Liver (tissue), 9 donors: ENCODE data around the gene WNK2. TPM values are rescaled to one million over a fixed set of nuclear protein-coding genes. Genes with fewer than 3 reads are reported as not detected.

Experiments
- DNase-seq: peaks from one replicate; pipeline ENCODE4 v3.0.0-alpha.2; 2017; ENCODE audit warnings: low spot score
- H3K27ac ChIP-seq, 2 donors: one replicate each; pipeline ENCODE4 v1.7.0; 2013; ENCODE audit warnings: inconsistent platforms in 2 of 2, low read length in 2 of 2, control low read depth in 1 of 2, low read depth in 1 of 2, mild to moderate bottlenecking in 1 of 2
- H3K27me3 ChIP-seq, 4 donors: one replicate each; pipeline versions ENCODE4 v1.6.1 to v1.7.0; 2013; ENCODE audit warnings: low read length in 3 of 4, inconsistent platforms in 1 of 4, mild to moderate bottlenecking in 1 of 4, moderate library complexity in 1 of 4; ENCODE audit not compliant: control insufficient read depth in 4 of 4, insufficient read depth in 4 of 4
- H3K36me3 ChIP-seq, 4 donors: one replicate each; pipeline versions ENCODE4 v1.6.1 to v1.7.0; 2013; ENCODE audit warnings: low read length in 3 of 4, mild to moderate bottlenecking in 3 of 4, low read depth in 1 of 4, moderate library complexity in 1 of 4; ENCODE audit not compliant: control insufficient read depth in 4 of 4, insufficient read depth in 3 of 4
- H3K4me1 ChIP-seq, 4 donors: one replicate each; pipeline versions ENCODE4 v1.6.1 to v1.7.0; 2013; ENCODE audit warnings: low read length in 3 of 4, mild to moderate bottlenecking in 3 of 4, moderate library complexity in 1 of 4; ENCODE audit not compliant: control insufficient read depth in 4 of 4, insufficient read depth in 4 of 4
- H3K4me3 ChIP-seq, 3 donors: one replicate each; pipeline versions ENCODE4 v1.6.1 to v1.7.0; 2013; ENCODE audit warnings: low read length in 3 of 3, control low read depth in 1 of 3, low read depth in 1 of 3, mild to moderate bottlenecking in 1 of 3
- H3K9ac ChIP-seq, 2 donors: one replicate each; pipeline ENCODE4 v1.7.0; 2013; ENCODE audit warnings: low read length in 2 of 2, mild to moderate bottlenecking in 2 of 2, moderate library complexity in 2 of 2, control low read depth in 1 of 2, low read depth in 1 of 2
- H3K9me3 ChIP-seq, 4 donors: one replicate each; pipeline versions ENCODE4 v1.6.1 to v1.7.0; 2013; ENCODE audit warnings: low read length in 3 of 4; ENCODE audit not compliant: control insufficient read depth in 4 of 4
- ATF3 ChIP-seq: IDR thresholded peaks from 2 replicates; pipeline ENCODE4 v1.6.1; 2016; ENCODE audit warnings: antibody characterized with exemption
- CTCF ChIP-seq: fragments of 150-350 bp; IDR thresholded peaks from 2 replicates; pipeline ENCODE4 v1.5.1; 2017; ENCODE audit warnings: improper control_type of control experiment, low read depth, low read length; ENCODE audit not compliant: missing input control
- EGR1 ChIP-seq, 2 donors: IDR thresholded peaks; 2 replicates each; pipeline ENCODE4 v1.6.1; 2016 to 2018; ENCODE audit warnings: antibody characterized with exemption in 2 of 2, low read depth in 2 of 2
- FOXA1 ChIP-seq: IDR thresholded peaks from 2 replicates; pipeline ENCODE4 v1.6.1; 2016; ENCODE audit warnings: antibody characterized with exemption
- FOXA2 ChIP-seq: IDR thresholded peaks from 2 replicates; pipeline ENCODE4 v1.6.1; 2016; ENCODE audit warnings: antibody characterized with exemption
- GABPA ChIP-seq, 2 donors: IDR thresholded peaks in 1 of 2; conservative IDR thresholded peaks in 1 of 2; 2 replicates each; pipeline ENCODE4 v1.6.1; 2016; ENCODE audit warnings: antibody characterized with exemption in 2 of 2, mild to moderate bottlenecking in 1 of 2, moderate library complexity in 1 of 2
- HNF4A ChIP-seq, 2 donors: conservative IDR thresholded peaks; 2 replicates each; pipeline ENCODE4 v1.6.1; 2016; ENCODE audit warnings: antibody characterized with exemption in 2 of 2, mild to moderate bottlenecking in 2 of 2
- HNF4G ChIP-seq: IDR thresholded peaks from 2 replicates; pipeline ENCODE4 v1.6.1; 2016; ENCODE audit warnings: antibody characterized with exemption
- JUND ChIP-seq, 2 donors: IDR thresholded peaks; 2 replicates each; pipeline ENCODE4 v1.6.1; 2016; ENCODE audit warnings: antibody characterized with exemption in 2 of 2
- MAX ChIP-seq: IDR thresholded peaks from 2 replicates; pipeline ENCODE4 v1.6.1; 2016; ENCODE audit warnings: antibody characterized with exemption
- NR2F2 ChIP-seq: IDR thresholded peaks from 2 replicates; pipeline ENCODE4 v1.6.1; 2016; ENCODE audit warnings: antibody characterized with exemption
- RAD21 ChIP-seq, 2 donors: IDR thresholded peaks; 2 replicates each; pipeline ENCODE4 v1.6.1; 2016; ENCODE audit warnings: antibody characterized with exemption in 2 of 2, mild to moderate bottlenecking in 2 of 2
- RXRA ChIP-seq, 2 donors: IDR thresholded peaks; 2 replicates each; pipeline ENCODE4 v1.6.1; 2017 to 2018; ENCODE audit warnings: antibody characterized with exemption in 2 of 2, mild to moderate bottlenecking in 1 of 2
- SP1 ChIP-seq: IDR thresholded peaks from 2 replicates; pipeline ENCODE4 v1.6.1; 2018; ENCODE audit warnings: antibody characterized with exemption, mild to moderate bottlenecking
- TAF1 ChIP-seq: conservative IDR thresholded peaks from 2 replicates; pipeline ENCODE4 v1.6.1; 2016; ENCODE audit warnings: antibody characterized with exemption, mild to moderate bottlenecking
- YY1 ChIP-seq: IDR thresholded peaks from 2 replicates; pipeline ENCODE4 v1.6.1; 2016; ENCODE audit warnings: antibody characterized with exemption, mild to moderate bottlenecking
- ZBTB33 ChIP-seq: IDR thresholded peaks from 2 replicates; pipeline ENCODE4 v1.6.1; 2016; ENCODE audit warnings: antibody characterized with exemption
- WGBS: extraction: QIAGEN DNeasy Blood & Tissue Kit; methylation state at CpG from one replicate; pipeline ENCODE4 v1.1.7; 2013; 5-methylcytosine and 5-hydroxymethylcytosine counted together
- polyA plus RNA-seq, 2 donors: library from polyadenylated mRNA; stranded (reverse) in 1 of 2; unstranded in 1 of 2; fragments of 200-250 nt in 1 of 2; fragments of >200 nt in 1 of 2; fragmentation: Nextera tagmentation in 1 of 2; extraction: Ambion mirVana in 1 of 2; gene quantifications; one replicate each; pipeline versions ENCODE4 v1.2.1 to v1.2.3, GENCODE V29; 2013 to 2015
- total RNA-seq, 2 donors: library from RNA; depleted of rRNA; stranded (reverse); fragments of >200 nt; gene quantifications; one replicate each; pipeline ENCODE4 v1.2.3, GENCODE V29; 2014
- donor health status: healthy.
- donor health status: healthy.
- donor health status: healthy.
- donor health status: healthy.
- donor health status: healthy.

Gene WNK2
- total and polyA plus RNA-seq, 4 donors = 0.65 to 4.4 (median 1.7) TPM

GRCh38 chr9:93234600-93234999 is 50.7 kb downstream of the WNK2 start (continued):
- TF ChIP-seq ATF3 (no peak), HNF4A (conservative IDR thresholded peaks at IDR 0.05) (no peak)

- WGBS = 88% methylated on average over 16 of the region's 16 CpGs
- peaks cover 0 to 2% (median 0%) of the 10 kb centered on the region in 4 donors for H3K27me3 ChIP-seq
- H3K4me3 ChIP-seq = no peak overlapping the region
- no peak for TF ChIP-seq YY1
- TF ChIP-seq EGR1 (IDR thresholded peaks at IDR 0.05; ENCODE audit: low read depth in 2 of 2) = no peak
- TF ChIP-seq ATF3 = no peak
- TF ChIP-seq RAD21 (IDR thresholded peaks at IDR 0.05) = no peak
- no peak for TF ChIP-seq FOXA2
- TF ChIP-seq RXRA (IDR thresholded peaks at IDR 0.05) = no peak
- TF ChIP-seq CTCF = no peak
- TF ChIP-seq JUND (IDR thresholded peaks at IDR 0.05) = no peak
- no peak for TF ChIP-seq NR2F2
- TF ChIP-seq ZBTB33 = no peak
- TF ChIP-seq TAF1 = no peak
- no peak for TF ChIP-seq GABPA (IDR thresholded peaks at IDR 0.05 in 1 of 2, conservative IDR thresholded peaks at IDR 0.05 in 1 of 2)
- TF ChIP-seq HNF4G = no peak
- TF ChIP-seq MAX = no peak
- TF ChIP-seq SP1 = no peak
- H3K9ac ChIP-seq = no peak overlapping the region
- no peak overlapping the region for H3K27ac ChIP-seq
- H3K9me3 ChIP-seq = no peaks in the 10 kb centered on the region
- no peaks in the 10 kb centered on the region for H3K4me1 ChIP-seq
- no peaks in the 10 kb centered on the region for H3K36me3 ChIP-seq
- no peak for DNase-seq
Observed at GRCh38 chr9:93235300-93235960, 51.5 kb downstream of the WNK2 start.

GRCh38 chr9:93236541-93237206 is 52.7 kb downstream of the WNK2 start:
- H3K36me3 ChIP-seq = no peaks in the 10 kb centered on the region
- H3K9ac ChIP-seq = no peak overlapping the region
- DNase-seq = no peak
- H3K27ac ChIP-seq = no peak overlapping the region
- H3K9me3 ChIP-seq = no peaks in the 10 kb centered on the region
- H3K4me3 ChIP-seq = no peak overlapping the region
- H3K4me1 ChIP-seq = no peaks in the 10 kb centered on the region
- H3K27me3 ChIP-seq = no peaks in the 10 kb centered on the region
- TF ChIP-seq ZBTB33 = no peak
- no peak for TF ChIP-seq YY1
- TF ChIP-seq GABPA (IDR thresholded peaks at IDR 0.05 in 1 of 2, conservative IDR thresholded peaks at IDR 0.05 in 1 of 2) = no peak
- TF ChIP-seq NR2F2 = no peak
- no peak for TF ChIP-seq MAX
- TF ChIP-seq TAF1 = no peak
- no peak for TF ChIP-seq HNF4G
- no peak for TF ChIP-seq FOXA1
- no peak for TF ChIP-seq CTCF
- no peak for TF ChIP-seq RAD21 (IDR thresholded peaks at IDR 0.05)
- no peak for TF ChIP-seq HNF4A (conservative IDR thresholded peaks at IDR 0.05)
- no peak for TF ChIP-seq ATF3
- TF ChIP-seq EGR1 (IDR thresholded peaks at IDR 0.05; ENCODE audit: low read depth in 2 of 2) = no peak
- no peak for TF ChIP-seq RXRA (IDR thresholded peaks at IDR 0.05)
- TF ChIP-seq JUND (IDR thresholded peaks at IDR 0.05) = no peak
- 87% methylated on average over 15 of the region's 15 CpGs for WGBS
